ENCODE measurements around the gene CLIP3.
"Not testable (repeated sequence)": the region's sequence is repeated elsewhere in the genome, so short reads cannot be mapped to it uniquely, and the experiment has no call there.

CLIP3 gene, protein sequence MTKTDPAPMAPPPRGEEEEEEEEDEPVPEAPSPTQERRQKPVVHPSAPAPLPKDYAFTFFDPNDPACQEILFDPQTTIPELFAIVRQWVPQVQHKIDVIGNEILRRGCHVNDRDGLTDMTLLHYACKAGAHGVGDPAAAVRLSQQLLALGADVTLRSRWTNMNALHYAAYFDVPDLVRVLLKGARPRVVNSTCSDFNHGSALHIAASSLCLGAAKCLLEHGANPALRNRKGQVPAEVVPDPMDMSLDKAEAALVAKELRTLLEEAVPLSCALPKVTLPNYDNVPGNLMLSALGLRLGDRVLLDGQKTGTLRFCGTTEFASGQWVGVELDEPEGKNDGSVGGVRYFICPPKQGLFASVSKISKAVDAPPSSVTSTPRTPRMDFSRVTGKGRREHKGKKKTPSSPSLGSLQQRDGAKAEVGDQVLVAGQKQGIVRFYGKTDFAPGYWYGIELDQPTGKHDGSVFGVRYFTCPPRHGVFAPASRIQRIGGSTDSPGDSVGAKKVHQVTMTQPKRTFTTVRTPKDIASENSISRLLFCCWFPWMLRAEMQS

DNA sequence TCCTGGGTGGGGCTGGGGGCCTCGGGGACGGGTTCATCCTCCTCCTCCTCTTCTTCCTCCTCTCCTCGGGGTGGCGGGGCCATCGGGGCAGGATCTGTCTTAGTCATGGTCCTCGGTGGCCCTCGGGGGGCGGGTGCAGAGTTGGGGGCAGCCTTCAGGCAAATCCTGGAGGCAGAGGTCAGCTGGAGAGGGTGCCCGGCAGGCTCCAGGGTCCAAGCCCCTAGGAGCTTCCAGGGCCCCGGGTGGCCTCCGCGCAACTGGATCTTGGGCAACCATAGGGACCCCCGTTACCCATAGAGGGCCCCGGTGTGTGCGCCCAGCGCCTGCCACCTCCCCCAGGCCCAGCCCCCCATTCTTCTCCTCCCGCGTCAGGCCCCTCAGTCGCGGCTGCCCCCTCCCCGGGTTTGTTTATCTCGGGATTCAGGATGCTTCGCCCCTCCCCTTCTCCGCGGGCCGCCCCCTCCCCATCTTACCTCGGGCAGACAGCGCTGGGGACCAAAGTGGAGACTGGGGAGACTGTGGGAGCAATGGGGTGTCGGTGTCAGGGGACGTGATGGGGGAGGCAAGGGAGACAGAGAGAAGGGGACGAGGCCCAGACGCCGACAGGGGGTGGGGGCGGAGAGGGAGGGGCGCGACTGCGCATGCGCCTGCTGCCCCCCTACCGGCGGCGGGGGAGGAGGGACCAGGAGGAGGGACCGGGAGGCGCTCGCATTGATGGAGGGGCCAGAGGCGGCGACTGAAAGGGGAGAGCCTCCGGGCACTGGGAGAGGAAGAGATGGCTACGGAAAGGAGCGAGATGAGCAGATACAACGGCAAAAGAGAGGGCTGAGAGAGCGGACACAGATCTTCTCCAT lies at the start of gene CLIP3:
Gene CLIP3 (minus strand): TSS at position 623 of the 854 bp plus-strand sequence. CDS start 516 bp downstream, at position 107.
- Mint-ChIP-seq H3K4me1 (peaks cover 29% of the 10 kb centered on the region), H3K27me3 (no peaks in the 10 kb centered on the region), H3K9me3 (no peaks in the 10 kb centered on the region), H3K27ac (ENCODE audit: low read depth) (peak within 1 kb of the TSS; percentile 72), H3K36me3 (ENCODE audit: insufficient read depth) (peaks cover 2% of the 10 kb centered on the region), H3K4me3 (peak within 1 kb of the TSS; percentile 5)
- ATAC-seq (replicated peaks; ENCODE audit: extremely low read depth, poor library complexity, severe bottlenecking) (no peak), DNase-seq (ENCODE audit: low spot score in 2 of 2) (no peak)

DNA sequence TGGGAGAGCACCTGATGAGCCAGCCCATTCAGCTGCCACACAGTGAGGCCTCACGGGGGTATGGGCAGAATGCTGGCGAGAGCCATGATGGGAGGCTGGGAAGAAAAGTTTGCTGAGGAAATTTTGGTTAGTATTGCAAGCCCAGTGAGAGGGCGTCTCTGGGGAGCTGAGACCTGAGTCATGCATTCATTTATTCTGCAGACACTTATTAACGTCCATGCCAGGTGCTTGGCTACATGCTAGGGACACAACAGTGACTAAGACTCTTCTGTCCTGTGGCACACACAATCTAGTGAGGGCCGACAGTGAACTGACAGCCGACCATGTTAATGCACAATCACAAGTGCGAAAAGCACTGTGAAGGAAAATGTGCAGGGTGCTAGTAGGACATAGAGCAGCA lies 49.2 kb upstream of the CLIP3 start:
- Mint-ChIP-seq H3K27ac (ENCODE audit: low read depth) (peak overlapping the region; percentile 19), H3K36me3 (ENCODE audit: insufficient read depth) (peaks cover 6% of the 10 kb centered on the region), H3K4me3 (no peak overlapping the region), H3K27me3 (no peaks in the 10 kb centered on the region), H3K9me3 (no peaks in the 10 kb centered on the region), H3K4me1 (no peaks in the 10 kb centered on the region)
- ATAC-seq (replicated peaks; ENCODE audit: extremely low read depth, poor library complexity, severe bottlenecking) = no peak
- no peak for DNase-seq (ENCODE audit: low spot score in 2 of 2)

DNA sequence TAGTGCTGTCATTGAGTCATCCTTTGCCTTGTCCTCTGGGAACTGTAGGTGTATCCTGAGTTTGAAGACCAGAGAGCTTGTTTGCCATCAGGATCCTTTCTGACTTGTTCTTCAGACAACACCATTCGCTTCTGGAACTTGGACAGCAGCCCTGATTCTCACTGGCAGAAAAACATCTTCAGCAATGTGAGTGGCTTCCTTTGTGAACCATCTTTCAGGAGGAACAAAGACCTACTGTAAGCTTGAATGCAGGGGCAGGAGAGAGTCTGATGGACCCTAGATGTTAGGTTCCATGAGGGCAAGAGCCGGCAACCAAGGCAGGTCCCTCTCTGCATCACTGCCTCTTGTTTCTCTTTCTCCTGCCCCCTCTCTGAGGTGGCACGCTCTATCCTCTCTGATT lies 48.7 kb upstream of the CLIP3 start:
- H3K27me3 Mint-ChIP-seq = no peaks in the 10 kb centered on the region
- H3K36me3 Mint-ChIP-seq (ENCODE audit: insufficient read depth) = peaks cover 6% of the 10 kb centered on the region
- H3K4me3 Mint-ChIP-seq = no peak overlapping the region
- ATAC-seq (replicated peaks; ENCODE audit: extremely low read depth, poor library complexity, severe bottlenecking) (no peak), DNase-seq (ENCODE audit: low spot score in 2 of 2) (no peak)
- H3K4me1 Mint-ChIP-seq = no peaks in the 10 kb centered on the region
- no peaks in the 10 kb centered on the region for H3K9me3 Mint-ChIP-seq
- peak overlapping the region; percentile 19 for H3K27ac Mint-ChIP-seq (ENCODE audit: low read depth)

DNA sequence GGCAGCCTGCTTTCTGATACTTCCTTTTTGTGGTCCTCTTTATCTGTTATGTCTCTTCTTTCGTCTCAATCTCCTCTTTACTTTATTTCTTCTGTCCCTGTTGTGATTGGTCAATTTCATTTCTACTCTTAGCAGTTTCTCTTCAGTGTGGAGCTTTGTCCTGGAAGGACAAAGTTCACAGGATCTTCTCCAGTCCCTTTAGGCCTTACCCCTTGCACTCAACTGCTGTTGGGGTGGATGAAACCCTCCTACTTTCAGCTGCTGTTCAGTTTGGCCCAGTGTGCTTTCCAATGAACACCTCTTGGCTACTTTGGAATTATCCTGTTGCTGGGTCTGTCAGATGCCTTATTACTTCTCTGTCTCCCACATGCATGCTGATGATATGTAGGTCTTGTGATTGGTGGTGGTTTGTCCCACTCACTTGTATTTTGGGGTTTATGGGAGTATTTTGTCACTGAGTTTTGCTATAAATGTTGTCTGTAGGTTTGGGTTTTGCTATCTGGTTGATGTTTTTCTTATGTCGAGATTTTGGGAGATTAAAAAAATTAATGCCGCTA lies 46.8 kb upstream of the CLIP3 start:
- ATAC-seq (replicated peaks; ENCODE audit: extremely low read depth, poor library complexity, severe bottlenecking) (no peak), DNase-seq (ENCODE audit: low spot score in 2 of 2) (no peak)
- no peaks in the 10 kb centered on the region for H3K4me1 Mint-ChIP-seq
- peaks cover 6% of the 10 kb centered on the region for H3K36me3 Mint-ChIP-seq (ENCODE audit: insufficient read depth)
- H3K27me3 Mint-ChIP-seq = no peaks in the 10 kb centered on the region
- H3K4me3 Mint-ChIP-seq = no peak overlapping the region
- H3K27ac Mint-ChIP-seq (ENCODE audit: low read depth) = no peak overlapping the region
- H3K9me3 Mint-ChIP-seq = no peaks in the 10 kb centered on the region

DNA sequence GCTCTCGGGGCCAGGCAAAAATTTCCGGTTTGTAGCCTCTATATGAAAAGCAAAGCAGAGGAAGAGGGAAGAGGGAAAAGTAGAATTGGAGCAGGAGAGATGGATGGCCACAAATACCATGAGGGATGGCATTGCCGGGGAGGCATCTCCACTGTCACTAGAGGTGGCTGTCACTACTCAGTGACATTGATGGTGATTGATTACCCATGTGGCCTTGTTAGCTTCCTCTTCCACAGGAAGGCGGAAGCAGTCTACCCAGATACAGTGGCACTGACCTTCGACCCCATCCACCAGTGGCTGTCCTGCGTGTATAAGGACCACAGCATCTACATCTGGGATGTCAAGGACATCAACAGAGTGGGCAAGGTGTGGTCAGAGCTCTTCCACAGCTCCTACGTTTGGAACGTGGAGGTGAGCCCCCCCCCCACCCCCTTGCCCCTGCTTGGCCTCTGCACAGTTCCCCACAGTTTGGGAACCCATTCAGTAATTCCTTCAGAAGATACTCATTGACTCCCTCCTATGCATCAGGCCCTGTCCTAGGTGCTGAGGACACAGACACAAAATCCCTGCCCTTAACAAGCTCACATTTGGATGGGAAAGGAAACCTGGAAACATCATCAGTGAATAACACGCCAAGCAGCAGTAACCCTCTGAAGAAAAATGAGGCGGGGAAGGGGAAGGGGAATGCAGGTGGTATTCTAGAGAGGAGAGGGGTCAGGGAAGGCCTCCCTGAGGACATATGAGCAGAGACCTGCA lies 40.6 kb upstream of the CLIP3 start:
- no peak for DNase-seq (ENCODE audit: low spot score in 2 of 2)
- Mint-ChIP-seq H3K9me3 (no peaks in the 10 kb centered on the region), H3K4me1 (no peaks in the 10 kb centered on the region), H3K36me3 (ENCODE audit: insufficient read depth) (no peaks in the 10 kb centered on the region), H3K27ac (ENCODE audit: low read depth) (no peak overlapping the region), H3K4me3 (no peak overlapping the region), H3K27me3 (no peaks in the 10 kb centered on the region)
- ATAC-seq (replicated peaks; ENCODE audit: extremely low read depth, poor library complexity, severe bottlenecking) = no peak

DNA sequence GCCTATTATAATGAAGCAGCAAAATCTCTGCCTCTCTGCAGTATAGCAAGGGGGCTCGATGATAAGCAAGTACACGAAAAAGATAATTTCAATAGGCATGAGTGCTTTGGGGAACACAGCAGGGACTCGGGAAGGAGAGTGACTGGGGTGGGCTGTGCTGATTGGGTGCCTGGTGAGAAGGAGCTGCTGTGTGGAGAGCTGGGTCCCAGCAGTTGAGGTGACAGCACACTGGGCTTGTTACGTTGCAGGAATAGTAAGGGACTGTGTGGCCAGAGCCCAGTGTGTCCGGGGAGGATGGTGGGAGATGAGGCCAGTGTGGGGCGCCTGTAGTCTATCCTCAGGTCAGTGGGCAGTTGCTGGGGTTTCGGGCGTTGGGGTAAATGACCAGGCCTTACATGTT lies 39.4 kb upstream of the CLIP3 start:
- Mint-ChIP-seq H3K4me1 (no peaks in the 10 kb centered on the region), H3K4me3 (no peak overlapping the region)

DNA sequence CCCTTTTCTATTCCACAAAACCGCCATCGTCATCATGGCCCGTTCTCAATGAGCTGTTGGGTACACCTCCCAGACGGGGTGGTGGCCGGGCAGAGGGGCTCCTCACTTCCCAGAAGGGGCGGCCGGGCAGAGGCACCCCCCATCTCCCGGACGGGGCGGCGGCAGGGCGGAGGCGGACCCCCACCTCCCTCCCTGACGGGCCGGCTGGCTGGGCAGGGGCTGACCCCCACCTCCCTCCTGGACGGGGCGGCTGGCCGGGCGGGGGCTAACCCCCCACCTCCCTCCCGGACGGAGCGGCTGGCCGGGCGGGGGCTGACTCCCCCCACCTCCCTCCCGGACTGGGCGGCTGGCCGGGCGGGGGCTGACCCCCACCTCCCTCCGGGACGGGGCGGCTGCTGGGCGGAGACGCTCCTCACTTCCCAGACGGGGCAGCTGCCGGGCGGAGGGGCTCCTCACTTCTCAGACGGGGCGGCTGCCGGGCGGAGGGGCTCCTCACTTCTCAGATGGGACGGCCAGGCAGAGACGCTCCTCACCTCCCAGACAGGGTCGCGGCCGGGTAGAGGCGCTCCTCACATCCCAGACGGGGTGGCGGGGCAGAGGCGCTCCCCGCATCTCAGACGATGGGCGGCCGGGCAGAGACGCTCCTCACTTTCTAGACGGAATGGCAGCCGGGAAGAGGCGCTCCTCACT lies 36.3 kb upstream of the CLIP3 start:
- H3K9me3 Mint-ChIP-seq; H3K27me3 Mint-ChIP-seq; H3K4me1 Mint-ChIP-seq; H3K4me3 Mint-ChIP-seq; DNase-seq (ENCODE audit: low spot score in 2 of 2); ATAC-seq (replicated peaks; ENCODE audit: extremely low read depth, poor library complexity, severe bottlenecking); H3K36me3 Mint-ChIP-seq (ENCODE audit: insufficient read depth); H3K27ac Mint-ChIP-seq (ENCODE audit: low read depth): not testable (repeated sequence)

More for the DNA sequence above, 39.4 kb upstream of the CLIP3 start:
- no peak for ATAC-seq (replicated peaks; ENCODE audit: extremely low read depth, poor library complexity, severe bottlenecking)
- H3K36me3 Mint-ChIP-seq (ENCODE audit: insufficient read depth) = no peaks in the 10 kb centered on the region
- DNase-seq (ENCODE audit: low spot score in 2 of 2) = no peak
- H3K9me3 Mint-ChIP-seq = no peaks in the 10 kb centered on the region
- H3K27ac Mint-ChIP-seq (ENCODE audit: low read depth) = no peak overlapping the region
- no peaks in the 10 kb centered on the region for H3K27me3 Mint-ChIP-seq

DNA sequence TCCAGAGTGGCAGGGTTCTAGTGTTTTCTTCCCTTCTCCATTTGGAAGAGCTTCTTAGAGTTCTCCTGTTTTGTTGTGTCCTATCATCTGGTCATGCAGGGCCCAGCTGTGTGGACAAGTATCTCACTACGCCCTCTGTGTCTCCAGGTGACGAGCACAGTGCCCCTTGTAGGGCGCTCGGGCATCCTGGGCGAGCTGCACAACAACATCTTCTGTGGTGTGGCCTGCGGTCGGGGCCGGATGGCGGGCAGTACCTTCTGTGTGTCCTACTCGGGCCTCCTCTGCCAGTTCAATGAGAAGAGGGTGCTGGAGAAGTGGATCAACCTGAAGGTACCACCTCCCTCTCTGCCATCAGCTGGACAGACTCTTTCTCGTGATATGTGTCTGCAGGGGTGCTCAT lies 35.0 kb upstream of the CLIP3 start:
- Mint-ChIP-seq H3K9me3 (no peaks in the 10 kb centered on the region), H3K27ac (ENCODE audit: low read depth) (no peak overlapping the region), H3K4me1 (no peaks in the 10 kb centered on the region), H3K4me3 (no peak overlapping the region), H3K27me3 (no peaks in the 10 kb centered on the region), H3K36me3 (ENCODE audit: insufficient read depth) (no peaks in the 10 kb centered on the region)
- ATAC-seq (replicated peaks; ENCODE audit: extremely low read depth, poor library complexity, severe bottlenecking) = no peak
- DNase-seq (ENCODE audit: low spot score in 2 of 2) = no peak

DNA sequence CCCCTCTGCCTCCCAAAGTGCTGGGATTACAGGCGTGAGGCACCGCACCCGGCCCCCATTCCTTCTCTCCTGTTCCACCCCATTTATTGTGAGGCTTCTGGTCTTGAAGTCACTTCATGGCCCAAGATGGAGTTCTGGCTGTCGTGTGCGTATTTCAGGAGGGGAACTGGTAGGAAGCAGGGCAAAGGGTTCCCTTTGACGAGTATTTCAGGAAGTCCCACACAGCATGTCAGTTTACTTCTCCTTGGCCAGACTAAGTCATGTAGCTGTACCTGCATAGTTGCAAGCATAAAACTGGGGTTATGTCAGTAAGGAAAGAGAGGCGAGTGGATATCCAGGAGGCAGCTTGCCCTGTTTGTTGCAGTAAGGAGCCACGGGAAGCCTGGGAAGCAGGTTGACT lies 32.2 kb upstream of the CLIP3 start:
- no peak overlapping the region for H3K27ac Mint-ChIP-seq (ENCODE audit: low read depth)
- peaks cover 3% of the 10 kb centered on the region for H3K36me3 Mint-ChIP-seq (ENCODE audit: insufficient read depth)
- DNase-seq (ENCODE audit: low spot score in 2 of 2) (no peak), ATAC-seq (replicated peaks; ENCODE audit: extremely low read depth, poor library complexity, severe bottlenecking) (no peak)
- no peaks in the 10 kb centered on the region for H3K27me3 Mint-ChIP-seq
- H3K9me3 Mint-ChIP-seq = no peaks in the 10 kb centered on the region
- H3K4me3 Mint-ChIP-seq = no peak overlapping the region
- no peaks in the 10 kb centered on the region for H3K4me1 Mint-ChIP-seq

DNA sequence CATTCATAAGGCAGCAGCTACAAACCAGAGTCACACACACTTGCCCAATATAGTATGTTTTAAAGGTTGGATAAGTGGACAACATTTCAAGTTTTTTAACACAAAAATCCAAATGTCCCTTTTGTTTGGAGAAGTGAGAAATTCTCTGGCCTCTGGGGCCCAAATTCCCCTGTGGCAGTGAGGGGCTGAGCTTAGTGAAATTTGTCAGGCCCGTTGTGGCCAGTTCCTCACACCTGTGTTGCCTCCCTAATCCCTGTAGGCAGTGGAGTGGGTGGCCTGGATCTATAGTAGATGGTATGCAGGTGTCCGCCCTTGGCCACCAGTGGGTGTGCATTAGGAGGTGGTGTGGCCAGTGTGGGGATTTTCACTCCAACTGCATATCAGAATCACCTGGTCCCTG lies 28.7 kb upstream of the CLIP3 start:
- H3K9me3 Mint-ChIP-seq = no peaks in the 10 kb centered on the region
- no peak overlapping the region for H3K27ac Mint-ChIP-seq (ENCODE audit: low read depth)
- ATAC-seq (replicated peaks; ENCODE audit: extremely low read depth, poor library complexity, severe bottlenecking) = no peak
- H3K36me3 Mint-ChIP-seq (ENCODE audit: insufficient read depth) = peaks cover 3% of the 10 kb centered on the region
- peaks cover under 1% of the 10 kb centered on the region for H3K4me1 Mint-ChIP-seq
- no peak for DNase-seq (ENCODE audit: low spot score in 2 of 2)
- no peaks in the 10 kb centered on the region for H3K27me3 Mint-ChIP-seq
- no peak overlapping the region for H3K4me3 Mint-ChIP-seq

DNA sequence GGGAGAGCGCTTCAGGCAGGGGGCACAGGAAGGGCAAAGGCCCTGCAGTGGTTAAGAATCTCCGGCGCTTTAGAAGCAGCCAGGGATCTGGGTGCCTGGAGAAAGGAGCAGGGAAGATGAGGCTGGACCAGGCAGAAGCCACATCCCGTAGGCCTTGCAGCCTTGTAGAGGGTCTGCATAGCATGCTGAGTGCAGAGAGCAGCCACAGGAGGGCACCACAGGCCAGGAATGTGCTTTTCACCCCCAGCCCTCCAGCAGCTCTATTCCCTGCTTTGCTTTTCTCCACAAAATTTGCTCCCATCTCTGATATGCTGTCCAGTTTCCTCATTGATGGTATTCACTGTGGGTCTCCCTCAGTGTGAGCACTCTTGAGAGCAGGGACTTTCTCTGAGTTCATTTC lies 27.8 kb upstream of the CLIP3 start:
- H3K36me3 Mint-ChIP-seq (ENCODE audit: insufficient read depth) = peaks cover 3% of the 10 kb centered on the region

More for the DNA sequence above, 27.8 kb upstream of the CLIP3 start:
- H3K27me3 Mint-ChIP-seq = no peaks in the 10 kb centered on the region
- peaks cover 7% of the 10 kb centered on the region for H3K4me1 Mint-ChIP-seq
- H3K4me3 Mint-ChIP-seq = no peak overlapping the region
- H3K27ac Mint-ChIP-seq (ENCODE audit: low read depth) = no peak overlapping the region
- no peak for ATAC-seq (replicated peaks; ENCODE audit: extremely low read depth, poor library complexity, severe bottlenecking)
- DNase-seq (ENCODE audit: low spot score in 2 of 2) = no peak
- H3K9me3 Mint-ChIP-seq = no peaks in the 10 kb centered on the region
